ENCODE data around the gene PRAMEF12.
"Not testable (repeated sequence)": the region's sequence is repeated elsewhere in the genome, so short reads cannot be mapped to it uniquely, and the experiment has no call there.

PRAMEF12 gene

DNA sequence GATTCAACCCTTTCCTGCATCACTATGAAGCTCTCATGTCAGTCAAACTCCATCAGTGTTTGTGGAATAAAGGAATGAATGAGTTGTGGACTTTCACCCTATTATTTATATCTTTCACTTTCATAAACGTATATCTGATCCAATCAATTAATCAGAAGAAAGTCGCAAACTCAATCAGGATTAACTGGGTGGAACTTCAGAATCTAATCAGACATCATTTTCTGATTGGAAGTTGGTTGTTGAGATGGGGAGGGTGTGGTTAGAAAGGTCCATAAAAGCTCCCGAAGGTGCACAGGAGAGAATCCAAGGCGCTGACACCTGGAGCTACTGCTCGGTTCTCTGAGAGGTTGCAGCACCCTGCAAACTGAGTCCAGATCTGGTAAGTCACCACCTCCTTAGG lies at the start of gene PRAMEF12:
PRAMEF12 (plus strand) TSS at position 301 of the 400 bp plus-strand sequence. CDS start 1,130 bp downstream, outside the sequence.
- Histone ChIP-seq H3K27me3 (ENCODE audit: insufficient read depth, low read length) (peaks cover 14% of the 10 kb centered on the region), H3K4me1 (ENCODE audit: insufficient read depth, low read length) (no peaks in the 10 kb centered on the region), H2AFZ (ENCODE audit: low read depth, low read length) (no peak within 1 kb of the TSS), H3K9me3 (ENCODE audit: low read length) (no peaks in the 10 kb centered on the region), H3K36me3 (ENCODE audit: insufficient read depth, low read length) (no peaks in the 10 kb centered on the region), H3K4me3 (ENCODE audit: low read length) (no peak within 1 kb of the TSS)

DNA sequence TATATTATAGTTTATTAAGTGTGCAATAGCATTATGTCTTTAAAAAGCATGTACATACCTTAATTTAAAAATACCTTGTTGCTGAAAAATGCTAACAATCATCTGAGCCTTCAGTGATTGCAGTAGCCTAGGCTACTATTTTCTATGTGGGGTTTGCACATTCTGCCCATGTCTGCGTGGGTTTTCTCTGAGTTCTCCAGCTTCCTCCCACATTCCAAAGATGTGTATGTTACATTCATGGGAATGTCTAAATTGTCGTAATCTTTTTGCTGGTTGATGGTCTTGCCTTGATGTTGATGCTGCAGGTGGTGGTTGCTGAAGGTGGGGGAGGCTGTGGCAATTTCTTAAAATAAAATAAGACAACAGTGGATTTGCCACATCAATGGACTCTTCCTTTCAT lies 45.1 kb upstream of the PRAMEF12 start:
- Histone ChIP-seq H3K4me3 (ENCODE audit: low read length) (no peak overlapping the region), H3K27me3 (ENCODE audit: insufficient read depth, low read length) (no peaks in the 10 kb centered on the region), H2AFZ (ENCODE audit: low read depth, low read length) (no peak overlapping the region), H3K9me3 (ENCODE audit: low read length) (peaks cover 2% of the 10 kb centered on the region), H3K4me1 (ENCODE audit: insufficient read depth, low read length) (no peaks in the 10 kb centered on the region), H3K36me3 (ENCODE audit: insufficient read depth, low read length) (no peaks in the 10 kb centered on the region)

- H3K27me3 ChIP-seq (ENCODE audit: insufficient read depth, low read length) = no peaks in the 10 kb centered on the region
- no peak overlapping the region for H3K4me3 ChIP-seq (ENCODE audit: low read length)
- H3K4me1 ChIP-seq (ENCODE audit: insufficient read depth, low read length) = no peaks in the 10 kb centered on the region
- no peak overlapping the region for H2AFZ ChIP-seq (ENCODE audit: low read depth, low read length)
- H3K9me3 ChIP-seq (ENCODE audit: low read length) = peaks cover 2% of the 10 kb centered on the region
- H3K36me3 ChIP-seq (ENCODE audit: insufficient read depth, low read length) = no peaks in the 10 kb centered on the region
These were observed 43.4 kb upstream of the PRAMEF12 start for GRCh38 chr1:12730156-12730555.

GRCh38 chr1:12731084-12731483 lies 42.5 kb upstream of the PRAMEF12 start:
- H3K4me1 ChIP-seq (ENCODE audit: insufficient read depth, low read length); H3K27me3 ChIP-seq (ENCODE audit: insufficient read depth, low read length); H2AFZ ChIP-seq (ENCODE audit: low read depth, low read length); H3K36me3 ChIP-seq (ENCODE audit: insufficient read depth, low read length); H3K9me3 ChIP-seq (ENCODE audit: low read length); H3K4me3 ChIP-seq (ENCODE audit: low read length): not testable (repeated sequence)

- no peak overlapping the region for H3K4me3 ChIP-seq (ENCODE audit: low read length)
- H3K4me1 ChIP-seq (ENCODE audit: insufficient read depth, low read length) = no peaks in the 10 kb centered on the region
- no peaks in the 10 kb centered on the region for H3K27me3 ChIP-seq (ENCODE audit: insufficient read depth, low read length)
- peaks cover 2% of the 10 kb centered on the region for H3K9me3 ChIP-seq (ENCODE audit: low read length)
- no peak overlapping the region for H2AFZ ChIP-seq (ENCODE audit: low read depth, low read length)
- H3K36me3 ChIP-seq (ENCODE audit: insufficient read depth, low read length) = no peaks in the 10 kb centered on the region
These were observed 38.9 kb upstream of the PRAMEF12 start for GRCh38 chr1:12734651-12735050.

GRCh38 chr1:12738934-12739333 lies 34.6 kb upstream of the PRAMEF12 start:
- Histone ChIP-seq H3K4me3 (ENCODE audit: low read length) (no peak overlapping the region), H3K4me1 (ENCODE audit: insufficient read depth, low read length) (no peaks in the 10 kb centered on the region), H3K27me3 (ENCODE audit: insufficient read depth, low read length) (peaks cover 4% of the 10 kb centered on the region), H2AFZ (ENCODE audit: low read depth, low read length) (no peak overlapping the region), H3K36me3 (ENCODE audit: insufficient read depth, low read length) (no peaks in the 10 kb centered on the region), H3K9me3 (ENCODE audit: low read length) (no peaks in the 10 kb centered on the region)

DNA sequence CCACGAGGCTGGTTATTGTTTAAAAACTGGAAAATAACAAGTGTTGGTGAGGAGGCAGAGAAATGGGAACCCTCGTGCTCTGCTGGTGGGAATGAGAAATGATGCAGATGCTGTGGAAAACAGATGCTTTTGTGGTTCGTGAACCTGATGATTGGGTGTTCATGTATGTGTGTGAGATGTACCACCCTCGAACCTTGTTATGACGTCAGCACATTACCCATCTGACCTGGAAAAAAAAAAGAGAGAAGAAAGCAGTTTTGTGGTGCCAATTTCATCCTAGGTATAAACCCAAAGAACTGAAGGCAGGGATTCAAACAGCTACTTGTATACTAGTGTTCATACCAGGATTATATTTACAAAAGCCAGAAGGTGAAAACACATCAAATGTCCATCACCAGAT lies 33.9 kb upstream of the PRAMEF12 start:
- Histone ChIP-seq H2AFZ (ENCODE audit: low read depth, low read length) (no peak overlapping the region), H3K4me1 (ENCODE audit: insufficient read depth, low read length) (no peaks in the 10 kb centered on the region), H3K9me3 (ENCODE audit: low read length) (no peaks in the 10 kb centered on the region), H3K4me3 (ENCODE audit: low read length) (no peak overlapping the region), H3K27me3 (ENCODE audit: insufficient read depth, low read length) (peaks cover 4% of the 10 kb centered on the region), H3K36me3 (ENCODE audit: insufficient read depth, low read length) (no peaks in the 10 kb centered on the region)

- Histone ChIP-seq H3K4me1 (ENCODE audit: insufficient read depth, low read length) (no peaks in the 10 kb centered on the region), H2AFZ (ENCODE audit: low read depth, low read length) (no peak overlapping the region), H3K9me3 (ENCODE audit: low read length) (no peaks in the 10 kb centered on the region), H3K27me3 (ENCODE audit: insufficient read depth, low read length) (peaks cover 4% of the 10 kb centered on the region), H3K4me3 (ENCODE audit: low read length) (no peak overlapping the region), H3K36me3 (ENCODE audit: insufficient read depth, low read length) (no peaks in the 10 kb centered on the region)
These were observed 31.6 kb upstream of the PRAMEF12 start for GRCh38 chr1:12741946-12742345.

- peaks cover 4% of the 10 kb centered on the region for H3K27me3 ChIP-seq (ENCODE audit: insufficient read depth, low read length)
These were observed 28.2 kb upstream of the PRAMEF12 start for GRCh38 chr1:12745126-12745991.

GRCh38 chr1:12745992-12746323 lies 27.6 kb upstream of the PRAMEF12 start, which contains the start of gene CFAP107:
TSS of gene CFAP107 (plus strand) at chr1:12746200. CDS start at chr1:12746431, 231 bp downstream.
- no peak within 1 kb of the TSS for H2AFZ ChIP-seq (ENCODE audit: low read depth, low read length)
- H3K9me3 ChIP-seq (ENCODE audit: low read length) = peaks cover 2% of the 10 kb centered on the region
- no peak within 1 kb of the TSS for H3K4me3 ChIP-seq (ENCODE audit: low read length)
- H3K36me3 ChIP-seq (ENCODE audit: insufficient read depth, low read length) = no peaks in the 10 kb centered on the region
- no peaks in the 10 kb centered on the region for H3K4me1 ChIP-seq (ENCODE audit: insufficient read depth, low read length)
- peaks cover 4% of the 10 kb centered on the region for H3K27me3 ChIP-seq (ENCODE audit: insufficient read depth, low read length)

More at GRCh38 chr1:12745126-12745991, 28.2 kb upstream of the PRAMEF12 start:
- H3K4me1 ChIP-seq (ENCODE audit: insufficient read depth, low read length) = no peaks in the 10 kb centered on the region
- H2AFZ ChIP-seq (ENCODE audit: low read depth, low read length) = no peak overlapping the region
- H3K36me3 ChIP-seq (ENCODE audit: insufficient read depth, low read length) = no peaks in the 10 kb centered on the region
- peaks cover 2% of the 10 kb centered on the region for H3K9me3 ChIP-seq (ENCODE audit: low read length)
- no peak overlapping the region for H3K4me3 ChIP-seq (ENCODE audit: low read length)

- peaks cover 2% of the 10 kb centered on the region for H3K9me3 ChIP-seq (ENCODE audit: low read length)
- H3K27me3 ChIP-seq (ENCODE audit: insufficient read depth, low read length) = no peaks in the 10 kb centered on the region
- no peak overlapping the region for H2AFZ ChIP-seq (ENCODE audit: low read depth, low read length)
- no peaks in the 10 kb centered on the region for H3K4me1 ChIP-seq (ENCODE audit: insufficient read depth, low read length)
- H3K36me3 ChIP-seq (ENCODE audit: insufficient read depth, low read length) = no peaks in the 10 kb centered on the region
- H3K4me3 ChIP-seq (ENCODE audit: low read length) = no peak overlapping the region
These were observed 24.7 kb upstream of the PRAMEF12 start for GRCh38 chr1:12748778-12749355.

DNA sequence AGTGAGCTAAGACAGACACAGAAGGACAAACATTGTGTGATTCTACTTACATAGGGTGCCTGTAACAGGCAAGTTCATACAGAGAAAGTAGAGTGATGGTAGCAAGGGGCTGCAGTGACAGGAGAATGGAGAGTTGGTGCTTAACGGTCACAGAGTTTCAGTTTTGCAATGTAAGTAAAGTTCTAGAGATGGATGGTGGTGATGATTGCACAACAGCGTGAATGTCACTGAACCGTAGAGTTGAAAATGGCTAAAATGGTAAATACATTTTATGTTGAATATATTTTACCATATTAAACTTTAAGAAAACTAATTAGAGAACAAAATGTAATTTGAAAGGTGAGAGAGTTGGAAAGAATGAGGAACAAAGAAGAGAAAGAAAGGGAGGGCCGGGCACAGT lies 18.8 kb upstream of the PRAMEF12 start:
- Histone ChIP-seq H2AFZ (ENCODE audit: low read depth, low read length) (no peak overlapping the region), H3K27me3 (ENCODE audit: insufficient read depth, low read length) (peaks cover 13% of the 10 kb centered on the region)

DNA sequence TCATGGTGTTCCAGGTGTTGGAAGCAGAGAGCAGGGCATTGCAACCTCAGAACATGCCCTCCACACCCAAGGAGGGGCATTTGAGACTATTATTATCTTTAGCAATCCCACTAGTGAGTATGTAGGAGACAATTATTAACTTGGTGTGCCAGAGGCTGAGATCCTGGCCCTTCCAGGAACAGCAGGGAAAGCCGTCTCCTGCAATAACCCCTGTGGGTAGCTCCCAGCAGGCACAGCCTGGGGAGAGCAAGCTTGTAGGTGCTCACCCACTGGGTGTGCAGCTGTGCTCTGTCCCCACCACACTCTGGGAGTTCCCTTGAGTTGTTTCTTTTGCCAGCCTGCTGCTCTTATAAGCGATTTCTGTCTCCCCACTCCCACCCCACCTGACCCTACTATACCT lies 17.3 kb upstream of the PRAMEF12 start:
- Histone ChIP-seq H3K9me3 (ENCODE audit: low read length) (no peaks in the 10 kb centered on the region), H3K4me1 (ENCODE audit: insufficient read depth, low read length) (no peaks in the 10 kb centered on the region), H2AFZ (ENCODE audit: low read depth, low read length) (no peak overlapping the region), H3K4me3 (ENCODE audit: low read length) (no peak overlapping the region), H3K27me3 (ENCODE audit: insufficient read depth, low read length) (peaks cover 13% of the 10 kb centered on the region), H3K36me3 (ENCODE audit: insufficient read depth, low read length) (no peaks in the 10 kb centered on the region)

More for the DNA sequence above, 18.8 kb upstream of the PRAMEF12 start:
- Histone ChIP-seq H3K4me3 (ENCODE audit: low read length) (no peak overlapping the region), H3K36me3 (ENCODE audit: insufficient read depth, low read length) (no peaks in the 10 kb centered on the region), H3K4me1 (ENCODE audit: insufficient read depth, low read length) (no peaks in the 10 kb centered on the region), H3K9me3 (ENCODE audit: low read length) (no peaks in the 10 kb centered on the region)
